Nephron (organoid): ENCODE measurements around the gene CNTN4.

ENCODE experiments used
- H3K27ac Mint-ChIP-seq, 3 experiments: 2 replicates each; pipeline ENCODE4 v1.8.0; 2020; ENCODE audit warnings: mixed read lengths in 3 of 3, mild to moderate bottlenecking in 2 of 3, moderate library complexity in 1 of 3
- H3K27me3 Mint-ChIP-seq: 2 replicates; pipeline ENCODE4 v1.8.0; 2021; ENCODE audit warnings: low read depth, mild to moderate bottlenecking, moderate library complexity, mixed read lengths
- H3K36me3 Mint-ChIP-seq: 2 replicates; pipeline ENCODE4 v1.8.0; 2020; ENCODE audit warnings: low read depth, mixed read lengths
- H3K4me1 Mint-ChIP-seq: 2 replicates; pipeline ENCODE4 v1.8.0; 2020; ENCODE audit warnings: mixed read lengths
- H3K4me3 Mint-ChIP-seq, 3 experiments: 2 replicates each; pipeline ENCODE4 v1.8.0; 2020; ENCODE audit warnings: mild to moderate bottlenecking in 3 of 3, mixed read lengths in 3 of 3, moderate library complexity in 2 of 3
- H3K9me3 Mint-ChIP-seq: 2 replicates; pipeline ENCODE4 v1.8.0; 2020; ENCODE audit warnings: mixed read lengths
- CTCF ChIP-seq, 3 experiments: fragments of 200-600 bp; sonication (generic); IDR thresholded peaks; one replicate each; pipeline ENCODE4 v1.5.0; 2021; ENCODE audit warnings: antibody characterized with exemption in 3 of 3; ENCODE audit not compliant: unreplicated experiment in 3 of 3

The CNTN4 gene

DNA sequence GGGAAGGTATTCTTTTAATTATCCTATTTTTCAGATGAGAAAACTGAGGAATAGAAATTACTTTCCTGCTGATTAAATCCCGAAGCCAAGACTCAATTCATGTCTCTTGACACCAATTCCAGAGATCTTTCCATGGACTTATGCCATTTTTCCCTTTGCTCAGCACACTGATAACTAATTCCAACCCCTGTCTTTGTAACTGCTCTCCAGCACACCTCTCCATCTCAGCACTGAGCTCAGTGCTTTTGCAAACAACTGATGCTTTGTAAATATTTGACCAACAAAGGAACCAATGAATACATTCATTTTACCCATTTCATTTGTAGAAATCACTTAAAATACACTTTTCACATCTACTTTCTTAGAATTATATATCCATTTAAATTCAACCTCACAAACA lies 762.5 kb downstream of the CNTN4 start:
- Mint-ChIP-seq H3K4me3 (no peak overlapping the region), H3K27ac (no peak overlapping the region), H3K36me3 (no peaks in the 10 kb centered on the region), H3K9me3 (no peaks in the 10 kb centered on the region), H3K27me3 (no peaks in the 10 kb centered on the region), H3K4me1 (peaks cover 2% of the 10 kb centered on the region)
- no peak for TF ChIP-seq CTCF (IDR thresholded peaks at IDR 0.05; ENCODE audit: unreplicated experiment in 3 of 3)

DNA sequence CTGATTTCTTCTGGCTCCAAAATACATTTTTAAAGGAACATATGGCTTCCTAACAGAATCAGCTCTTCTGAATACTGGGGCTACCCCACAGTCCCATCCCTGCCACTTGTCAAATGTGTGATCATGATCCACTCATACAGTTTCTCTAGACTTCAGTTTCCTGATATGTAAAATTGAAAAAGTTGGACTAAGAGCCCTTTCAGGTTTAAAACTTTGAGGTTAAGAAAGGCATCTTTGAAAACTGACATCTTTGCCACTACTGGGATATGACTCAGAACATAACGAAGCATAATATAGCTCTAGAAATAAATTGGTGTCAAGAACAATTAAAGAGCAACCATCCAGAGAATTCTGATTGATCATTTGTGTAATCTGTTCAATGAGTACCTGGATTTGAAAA lies 763.3 kb downstream of the CNTN4 start:
- Mint-ChIP-seq H3K27ac (no peak overlapping the region), H3K4me1 (no peaks in the 10 kb centered on the region), H3K36me3 (no peaks in the 10 kb centered on the region), H3K9me3 (no peaks in the 10 kb centered on the region), H3K4me3 (no peak overlapping the region), H3K27me3 (no peaks in the 10 kb centered on the region)
- TF ChIP-seq CTCF (IDR thresholded peaks at IDR 0.05; ENCODE audit: unreplicated experiment in 3 of 3): no peak

- peaks cover under 1% of the 10 kb centered on the region for H3K36me3 Mint-ChIP-seq
- no peaks in the 10 kb centered on the region for H3K27me3 Mint-ChIP-seq
- H3K27ac Mint-ChIP-seq: no peak overlapping the region
- H3K4me3 Mint-ChIP-seq: no peak overlapping the region
- no peaks in the 10 kb centered on the region for H3K4me1 Mint-ChIP-seq
- TF ChIP-seq CTCF (IDR thresholded peaks at IDR 0.05; ENCODE audit: unreplicated experiment in 3 of 3): no peak
- no peaks in the 10 kb centered on the region for H3K9me3 Mint-ChIP-seq
Measured at GRCh38 chr3:2862366-2862765, 763.7 kb downstream of the CNTN4 start.

DNA sequence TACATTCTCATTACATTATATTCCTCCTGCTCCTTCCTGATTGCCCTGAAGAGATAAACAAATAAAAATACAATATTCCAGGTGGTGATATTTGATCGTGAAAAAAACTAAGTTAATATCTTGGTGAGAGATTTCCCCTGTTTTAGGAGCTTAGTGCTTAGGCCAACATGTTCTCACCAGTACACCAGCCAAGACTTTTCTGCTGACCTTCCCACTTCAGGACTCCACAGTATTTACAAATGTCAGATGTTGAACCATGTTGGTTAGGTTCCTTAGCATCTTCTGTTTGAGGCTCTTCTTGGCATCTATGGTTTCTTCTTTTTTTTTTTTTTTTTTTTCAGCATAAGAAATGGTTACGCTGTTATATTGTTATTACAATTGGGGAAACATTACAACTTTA lies 764.5 kb downstream of the CNTN4 start:
- no peak overlapping the region for H3K4me3 Mint-ChIP-seq
- no peaks in the 10 kb centered on the region for H3K27me3 Mint-ChIP-seq
- no peaks in the 10 kb centered on the region for H3K4me1 Mint-ChIP-seq
- H3K27ac Mint-ChIP-seq: no peak overlapping the region
- TF ChIP-seq CTCF (IDR thresholded peaks at IDR 0.05; ENCODE audit: unreplicated experiment in 3 of 3): no peak
- H3K9me3 Mint-ChIP-seq: no peaks in the 10 kb centered on the region
- H3K36me3 Mint-ChIP-seq: peaks cover 5% of the 10 kb centered on the region

- Mint-ChIP-seq H3K9me3 (no peaks in the 10 kb centered on the region), H3K27ac (peak overlapping the region in 1 of 3 experiments; percentile 12), H3K4me1 (peaks cover 11% of the 10 kb centered on the region), H3K27me3 (no peaks in the 10 kb centered on the region), H3K4me3 (no peak overlapping the region), H3K36me3 (peaks cover 5% of the 10 kb centered on the region)
- no peak for TF ChIP-seq CTCF (IDR thresholded peaks at IDR 0.05; ENCODE audit: unreplicated experiment in 3 of 3)
Measured at GRCh38 chr3:2869905-2870304, 771.2 kb downstream of the CNTN4 start.

GRCh38 chr3:2870724-2871333 lies 772.2 kb downstream of the CNTN4 start:
- Mint-ChIP-seq H3K9me3 (no peaks in the 10 kb centered on the region), H3K27ac (peak overlapping the region in 2 of 3 experiments; percentile 14 to 51), H3K27me3 (no peaks in the 10 kb centered on the region), H3K36me3 (peaks cover 5% of the 10 kb centered on the region), H3K4me3 (no peak overlapping the region), H3K4me1 (peaks cover 11% of the 10 kb centered on the region)
- TF ChIP-seq CTCF (IDR thresholded peaks at IDR 0.05; ENCODE audit: unreplicated experiment in 3 of 3): no peak
